HEK293 (cell line): ENCODE data around the gene STXBP3.

ENCODE experiments used
- BCL11A ChIP-seq: fragments of 450-650 bp; formaldehyde crosslinking; IDR thresholded peaks from 2 replicates; pipeline ENCODE4 v1.5.1; 2016; ENCODE audit warnings: low read depth, missing biosample characterization, missing genetic modification characterization
- KLF1 ChIP-seq: fragments of 450-650 bp; formaldehyde crosslinking; IDR thresholded peaks from 2 replicates; pipeline ENCODE4 v1.5.1; 2016; ENCODE audit warnings: missing biosample characterization, missing genetic modification characterization
- KLF8 ChIP-seq: fragments of 450-650 bp; formaldehyde crosslinking; IDR thresholded peaks from 2 replicates; pipeline ENCODE4 v1.5.1; 2016; ENCODE audit warnings: missing biosample characterization, missing genetic modification characterization
- ZNF184 ChIP-seq: fragments of 450-650 bp; IDR thresholded peaks from 2 replicates; pipeline ENCODE4 v1.5.1; 2018; ENCODE audit warnings: missing biosample characterization, mild to moderate bottlenecking, missing genetic modification characterization
- ZNF558 ChIP-seq: fragments of 450-650 bp; formaldehyde crosslinking; IDR thresholded peaks from 2 replicates; pipeline ENCODE4 v1.5.1; 2016; ENCODE audit warnings: missing biosample characterization, missing genetic modification characterization
- ZNF560 ChIP-seq: fragments of 450-650 bp; formaldehyde crosslinking; IDR thresholded peaks from 2 replicates; pipeline ENCODE4 v1.5.1; 2017; ENCODE audit warnings: missing biosample characterization, missing genetic modification characterization, borderline replicate concordance
- TF ChIP-seq, protein P1 (sequence below): fragments of 450-650 bp; formaldehyde crosslinking; IDR thresholded peaks from 2 replicates; pipeline ENCODE4; 2016; ENCODE audit warnings: missing biosample characterization, missing genetic modification characterization
- TF ChIP-seq, protein P2 (sequence below): fragments of 450-650 bp; formaldehyde crosslinking; IDR thresholded peaks from 2 replicates; pipeline ENCODE4 v1.5.1; 2016; ENCODE audit warnings: missing biosample characterization, missing genetic modification characterization
- TF ChIP-seq, protein P3 (sequence below): fragments of 450-650 bp; formaldehyde crosslinking; IDR thresholded peaks from 2 replicates; pipeline ENCODE4 v1.5.1; 2016; ENCODE audit warnings: missing biosample characterization, missing genetic modification characterization
- TF ChIP-seq, protein P4 (sequence below): fragments of 450-650 bp; formaldehyde crosslinking; IDR thresholded peaks from 2 replicates; pipeline ENCODE4 v1.5.1; 2016; ENCODE audit warnings: missing biosample characterization, missing genetic modification characterization
- TF ChIP-seq, protein P5 (sequence below): fragments of 450-650 bp; formaldehyde crosslinking; IDR thresholded peaks from 2 replicates; pipeline ENCODE4 v1.5.1; 2016; ENCODE audit warnings: missing biosample characterization, missing genetic modification characterization
- TF ChIP-seq, protein P6 (sequence below): fragments of 450-650 bp; formaldehyde crosslinking; IDR thresholded peaks from 2 replicates; pipeline ENCODE4 v1.5.1; 2016; ENCODE audit warnings: missing biosample characterization, missing genetic modification characterization, low read depth

DNA sequence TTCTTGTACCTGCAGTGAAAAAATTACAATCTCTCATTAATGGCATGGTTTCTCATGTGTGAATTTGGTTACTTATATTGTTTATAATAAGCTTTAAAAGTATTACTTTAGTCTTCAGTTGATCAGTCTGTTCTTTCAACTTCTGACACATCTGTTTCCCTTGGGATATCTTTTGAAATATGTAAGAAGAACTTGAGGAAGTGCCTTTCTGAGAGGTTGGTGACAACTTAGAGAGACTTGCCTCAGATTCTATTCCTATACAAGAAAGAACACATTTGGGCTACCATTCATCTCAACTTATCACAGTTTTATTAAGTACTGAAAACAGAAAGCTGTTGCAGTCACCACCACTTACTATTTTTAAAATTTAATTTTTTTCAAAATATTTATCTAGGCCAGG lies 102.3 kb downstream of the STXBP3 start:
- TF ChIP-seq, protein P1, sequence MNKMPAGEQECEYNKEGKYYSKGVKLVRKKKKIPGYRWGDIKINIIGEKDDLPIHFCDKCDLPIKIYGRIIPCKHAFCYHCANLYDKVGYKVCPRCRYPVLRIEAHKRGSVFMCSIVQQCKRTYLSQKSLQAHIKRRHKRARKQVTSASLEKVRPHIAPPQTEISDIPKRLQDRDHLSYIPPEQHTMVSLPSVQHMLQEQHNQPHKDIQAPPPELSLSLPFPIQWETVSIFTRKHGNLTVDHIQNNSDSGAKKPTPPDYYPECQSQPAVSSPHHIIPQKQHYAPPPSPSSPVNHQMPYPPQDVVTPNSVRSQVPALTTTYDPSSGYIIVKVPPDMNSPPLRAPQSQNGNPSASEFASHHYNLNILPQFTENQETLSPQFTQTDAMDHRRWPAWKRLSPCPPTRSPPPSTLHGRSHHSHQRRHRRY (tag by site-specific recombination): no peak
- TF ChIP-seq ZNF184 (tag by site-specific recombination) (no peak), ZNF558 (tag by site-specific recombination) (no peak), BCL11A (tag by site-specific recombination) (no peak), KLF1 (no peak), ZNF560 (tag by site-specific recombination) (no peak), KLF8 (tag by site-specific recombination) (no peak)
- TF ChIP-seq, protein P2, sequence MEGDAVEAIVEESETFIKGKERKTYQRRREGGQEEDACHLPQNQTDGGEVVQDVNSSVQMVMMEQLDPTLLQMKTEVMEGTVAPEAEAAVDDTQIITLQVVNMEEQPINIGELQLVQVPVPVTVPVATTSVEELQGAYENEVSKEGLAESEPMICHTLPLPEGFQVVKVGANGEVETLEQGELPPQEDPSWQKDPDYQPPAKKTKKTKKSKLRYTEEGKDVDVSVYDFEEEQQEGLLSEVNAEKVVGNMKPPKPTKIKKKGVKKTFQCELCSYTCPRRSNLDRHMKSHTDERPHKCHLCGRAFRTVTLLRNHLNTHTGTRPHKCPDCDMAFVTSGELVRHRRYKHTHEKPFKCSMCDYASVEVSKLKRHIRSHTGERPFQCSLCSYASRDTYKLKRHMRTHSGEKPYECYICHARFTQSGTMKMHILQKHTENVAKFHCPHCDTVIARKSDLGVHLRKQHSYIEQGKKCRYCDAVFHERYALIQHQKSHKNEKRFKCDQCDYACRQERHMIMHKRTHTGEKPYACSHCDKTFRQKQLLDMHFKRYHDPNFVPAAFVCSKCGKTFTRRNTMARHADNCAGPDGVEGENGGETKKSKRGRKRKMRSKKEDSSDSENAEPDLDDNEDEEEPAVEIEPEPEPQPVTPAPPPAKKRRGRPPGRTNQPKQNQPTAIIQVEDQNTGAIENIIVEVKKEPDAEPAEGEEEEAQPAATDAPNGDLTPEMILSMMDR (tag by site-specific recombination): no peak
- TF ChIP-seq, protein P3, sequence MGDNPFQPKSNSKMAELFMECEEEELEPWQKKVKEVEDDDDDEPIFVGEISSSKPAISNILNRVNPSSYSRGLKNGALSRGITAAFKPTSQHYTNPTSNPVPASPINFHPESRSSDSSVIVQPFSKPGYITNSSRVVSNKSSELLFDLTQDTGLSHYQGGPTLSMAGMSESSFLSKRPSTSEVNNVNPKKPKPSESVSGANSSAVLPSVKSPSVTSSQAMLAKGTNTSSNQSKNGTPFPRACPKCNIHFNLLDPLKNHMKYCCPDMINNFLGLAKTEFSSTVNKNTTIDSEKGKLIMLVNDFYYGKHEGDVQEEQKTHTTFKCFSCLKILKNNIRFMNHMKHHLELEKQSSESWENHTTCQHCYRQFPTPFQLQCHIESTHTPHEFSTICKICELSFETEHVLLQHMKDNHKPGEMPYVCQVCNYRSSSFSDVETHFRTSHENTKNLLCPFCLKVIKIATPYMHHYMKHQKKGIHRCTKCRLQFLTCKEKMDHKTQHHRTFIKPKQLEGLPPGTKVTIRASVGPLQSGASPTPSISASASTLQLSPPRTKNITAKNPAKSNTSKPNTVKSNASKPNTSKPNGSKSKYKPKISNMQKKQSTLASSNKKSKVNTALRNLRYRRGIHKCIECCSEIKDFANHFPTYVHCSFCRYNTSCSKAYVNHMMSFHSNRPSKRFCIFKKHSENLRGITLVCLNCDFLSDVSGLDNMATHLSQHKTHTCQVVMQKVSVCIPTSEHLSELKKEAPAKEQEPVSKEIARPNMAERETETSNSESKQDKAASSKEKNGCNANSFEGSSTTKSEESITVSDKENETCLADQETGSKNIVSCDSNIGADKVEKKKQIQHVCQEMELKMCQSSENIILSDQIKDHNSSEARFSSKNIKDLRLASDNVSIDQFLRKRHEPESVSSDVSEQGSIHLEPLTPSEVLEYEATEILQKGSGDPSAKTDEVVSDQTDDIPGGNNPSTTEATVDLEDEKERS (tag by site-specific recombination): no peak
- TF ChIP-seq, protein P4, sequence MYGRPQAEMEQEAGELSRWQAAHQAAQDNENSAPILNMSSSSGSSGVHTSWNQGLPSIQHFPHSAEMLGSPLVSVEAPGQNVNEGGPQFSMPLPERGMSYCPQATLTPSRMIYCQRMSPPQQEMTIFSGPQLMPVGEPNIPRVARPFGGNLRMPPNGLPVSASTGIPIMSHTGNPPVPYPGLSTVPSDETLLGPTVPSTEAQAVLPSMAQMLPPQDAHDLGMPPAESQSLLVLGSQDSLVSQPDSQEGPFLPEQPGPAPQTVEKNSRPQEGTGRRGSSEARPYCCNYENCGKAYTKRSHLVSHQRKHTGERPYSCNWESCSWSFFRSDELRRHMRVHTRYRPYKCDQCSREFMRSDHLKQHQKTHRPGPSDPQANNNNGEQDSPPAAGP (tag by site-specific recombination): no peak
- TF ChIP-seq, protein P5, sequence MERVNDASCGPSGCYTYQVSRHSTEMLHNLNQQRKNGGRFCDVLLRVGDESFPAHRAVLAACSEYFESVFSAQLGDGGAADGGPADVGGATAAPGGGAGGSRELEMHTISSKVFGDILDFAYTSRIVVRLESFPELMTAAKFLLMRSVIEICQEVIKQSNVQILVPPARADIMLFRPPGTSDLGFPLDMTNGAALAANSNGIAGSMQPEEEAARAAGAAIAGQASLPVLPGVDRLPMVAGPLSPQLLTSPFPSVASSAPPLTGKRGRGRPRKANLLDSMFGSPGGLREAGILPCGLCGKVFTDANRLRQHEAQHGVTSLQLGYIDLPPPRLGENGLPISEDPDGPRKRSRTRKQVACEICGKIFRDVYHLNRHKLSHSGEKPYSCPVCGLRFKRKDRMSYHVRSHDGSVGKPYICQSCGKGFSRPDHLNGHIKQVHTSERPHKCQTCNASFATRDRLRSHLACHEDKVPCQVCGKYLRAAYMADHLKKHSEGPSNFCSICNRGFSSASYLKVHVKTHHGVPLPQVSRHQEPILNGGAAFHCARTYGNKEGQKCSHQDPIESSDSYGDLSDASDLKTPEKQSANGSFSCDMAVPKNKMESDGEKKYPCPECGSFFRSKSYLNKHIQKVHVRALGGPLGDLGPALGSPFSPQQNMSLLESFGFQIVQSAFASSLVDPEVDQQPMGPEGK: no peak
- TF ChIP-seq, protein P6, sequence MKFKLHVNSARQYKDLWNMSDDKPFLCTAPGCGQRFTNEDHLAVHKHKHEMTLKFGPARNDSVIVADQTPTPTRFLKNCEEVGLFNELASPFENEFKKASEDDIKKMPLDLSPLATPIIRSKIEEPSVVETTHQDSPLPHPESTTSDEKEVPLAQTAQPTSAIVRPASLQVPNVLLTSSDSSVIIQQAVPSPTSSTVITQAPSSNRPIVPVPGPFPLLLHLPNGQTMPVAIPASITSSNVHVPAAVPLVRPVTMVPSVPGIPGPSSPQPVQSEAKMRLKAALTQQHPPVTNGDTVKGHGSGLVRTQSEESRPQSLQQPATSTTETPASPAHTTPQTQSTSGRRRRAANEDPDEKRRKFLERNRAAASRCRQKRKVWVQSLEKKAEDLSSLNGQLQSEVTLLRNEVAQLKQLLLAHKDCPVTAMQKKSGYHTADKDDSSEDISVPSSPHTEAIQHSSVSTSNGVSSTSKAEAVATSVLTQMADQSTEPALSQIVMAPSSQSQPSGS (tag by site-specific recombination): no peak
